Islet of Langerhans (tissue), 1 donor: ENCODE data around the gene OR1J2.

ENCODE experiments used
- FAIRE-seq: peaks from one replicate; lab custom pipeline; 2011; peaks lifted over from hg19 to GRCh38; lab: Jason Lieb, UNC

Gene OR1J2

DNA sequence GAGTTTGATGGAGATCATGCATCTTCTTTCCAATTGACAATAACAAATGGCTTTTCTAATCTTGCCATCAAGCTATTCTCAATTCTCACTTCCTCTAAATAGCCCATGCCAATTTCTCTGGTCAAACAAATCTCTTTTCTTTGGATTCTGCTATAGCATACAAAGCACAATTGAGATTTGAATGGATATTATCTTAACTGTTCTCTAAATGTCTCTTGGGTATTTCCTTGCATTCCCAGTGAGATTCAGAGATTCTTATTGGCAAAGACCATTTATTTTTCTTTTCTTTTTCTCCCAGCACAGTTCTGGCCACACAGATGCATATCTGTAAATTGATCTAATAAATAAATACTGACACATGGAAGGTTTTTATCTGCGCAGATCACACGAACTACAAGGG lies 42.2 kb downstream of the OR1J2 start, which contains the start of gene OR1N2:
OR1N2 (plus strand) TSS at position 301 of the 400 bp plus-strand sequence. CDS start 100 bp downstream, outside the sequence.
- FAIRE-seq: no peak
